ENCODE results near the gene PDE2A.

GRCh38 chr11:72679869-72680268, 5.6 kb upstream of the PDE2A start:
- TF ChIP-seq, protein P1, sequence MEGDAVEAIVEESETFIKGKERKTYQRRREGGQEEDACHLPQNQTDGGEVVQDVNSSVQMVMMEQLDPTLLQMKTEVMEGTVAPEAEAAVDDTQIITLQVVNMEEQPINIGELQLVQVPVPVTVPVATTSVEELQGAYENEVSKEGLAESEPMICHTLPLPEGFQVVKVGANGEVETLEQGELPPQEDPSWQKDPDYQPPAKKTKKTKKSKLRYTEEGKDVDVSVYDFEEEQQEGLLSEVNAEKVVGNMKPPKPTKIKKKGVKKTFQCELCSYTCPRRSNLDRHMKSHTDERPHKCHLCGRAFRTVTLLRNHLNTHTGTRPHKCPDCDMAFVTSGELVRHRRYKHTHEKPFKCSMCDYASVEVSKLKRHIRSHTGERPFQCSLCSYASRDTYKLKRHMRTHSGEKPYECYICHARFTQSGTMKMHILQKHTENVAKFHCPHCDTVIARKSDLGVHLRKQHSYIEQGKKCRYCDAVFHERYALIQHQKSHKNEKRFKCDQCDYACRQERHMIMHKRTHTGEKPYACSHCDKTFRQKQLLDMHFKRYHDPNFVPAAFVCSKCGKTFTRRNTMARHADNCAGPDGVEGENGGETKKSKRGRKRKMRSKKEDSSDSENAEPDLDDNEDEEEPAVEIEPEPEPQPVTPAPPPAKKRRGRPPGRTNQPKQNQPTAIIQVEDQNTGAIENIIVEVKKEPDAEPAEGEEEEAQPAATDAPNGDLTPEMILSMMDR (IDR thresholded peaks at IDR 0.05) = no peak
- TF ChIP-seq POLR2A (IDR thresholded peaks at IDR 0.05) = no peak
